ENCODE measurements around the gene TVP23B. TPM values are rescaled to one million over a fixed set of nuclear protein-coding genes. Genes with fewer than 3 reads are reported as not detected.
"Not testable (repeated sequence)": the region's sequence is repeated elsewhere in the genome, so short reads cannot be mapped to it uniquely, and the experiment has no call there.

The TVP23B gene
- total and polyA plus RNA-seq, 2 of the 13 experiments (the other 11 are each of a cell fraction or from before 2014, with no cell fraction given) = 45.1 to 66.5 TPM

DNA sequence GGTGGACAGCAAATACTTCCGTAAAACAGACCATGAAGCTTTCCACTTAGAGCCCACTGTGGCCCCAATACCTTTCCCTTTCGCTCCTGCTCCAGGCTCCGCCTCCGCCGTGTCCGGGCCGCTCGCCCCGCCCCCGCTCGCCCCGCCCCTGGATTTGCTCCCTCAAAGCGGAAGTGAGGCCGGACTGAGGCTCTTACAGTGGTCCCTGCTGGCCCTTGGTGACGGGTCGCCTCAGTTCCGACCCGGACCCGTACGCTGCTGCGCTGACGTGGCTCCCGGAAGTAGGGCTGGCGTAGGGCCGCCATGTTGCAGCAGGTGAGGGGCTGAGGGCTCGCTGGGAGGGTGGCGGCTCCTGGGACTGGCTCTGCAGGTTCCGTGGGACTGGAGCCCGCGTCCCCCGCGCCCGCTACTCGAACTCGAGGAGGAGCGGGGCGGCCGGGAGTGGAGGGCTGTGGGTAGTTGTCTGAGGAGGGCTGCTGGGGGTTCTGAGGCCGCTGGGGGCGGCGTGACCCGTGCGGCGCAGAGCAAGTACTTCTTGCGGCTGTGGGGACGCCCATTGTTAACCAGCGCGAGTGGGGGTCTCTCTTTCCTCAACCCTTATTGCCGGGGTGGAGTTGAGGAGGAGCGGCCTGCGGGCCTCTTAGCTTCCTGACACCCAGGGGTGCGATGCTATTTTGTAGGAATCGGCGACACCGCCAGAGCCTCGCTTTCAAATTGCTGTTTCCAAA, at the start of gene TVP23B (continued):
- peak; percentile 39; the same call in 1 of the 2 replicates for TF ChIP-seq SALL2 (CRISPR knock-in tag; IDR thresholded peaks at IDR 0.05)
- 0 out of 2 replicates have a peak, but pooled peaks have one; percentile 39 for TF ChIP-seq ETV6 (CRISPR knock-in tag; conservative IDR thresholded peaks at IDR 0.05)
- TF ChIP-seq, protein P1, sequence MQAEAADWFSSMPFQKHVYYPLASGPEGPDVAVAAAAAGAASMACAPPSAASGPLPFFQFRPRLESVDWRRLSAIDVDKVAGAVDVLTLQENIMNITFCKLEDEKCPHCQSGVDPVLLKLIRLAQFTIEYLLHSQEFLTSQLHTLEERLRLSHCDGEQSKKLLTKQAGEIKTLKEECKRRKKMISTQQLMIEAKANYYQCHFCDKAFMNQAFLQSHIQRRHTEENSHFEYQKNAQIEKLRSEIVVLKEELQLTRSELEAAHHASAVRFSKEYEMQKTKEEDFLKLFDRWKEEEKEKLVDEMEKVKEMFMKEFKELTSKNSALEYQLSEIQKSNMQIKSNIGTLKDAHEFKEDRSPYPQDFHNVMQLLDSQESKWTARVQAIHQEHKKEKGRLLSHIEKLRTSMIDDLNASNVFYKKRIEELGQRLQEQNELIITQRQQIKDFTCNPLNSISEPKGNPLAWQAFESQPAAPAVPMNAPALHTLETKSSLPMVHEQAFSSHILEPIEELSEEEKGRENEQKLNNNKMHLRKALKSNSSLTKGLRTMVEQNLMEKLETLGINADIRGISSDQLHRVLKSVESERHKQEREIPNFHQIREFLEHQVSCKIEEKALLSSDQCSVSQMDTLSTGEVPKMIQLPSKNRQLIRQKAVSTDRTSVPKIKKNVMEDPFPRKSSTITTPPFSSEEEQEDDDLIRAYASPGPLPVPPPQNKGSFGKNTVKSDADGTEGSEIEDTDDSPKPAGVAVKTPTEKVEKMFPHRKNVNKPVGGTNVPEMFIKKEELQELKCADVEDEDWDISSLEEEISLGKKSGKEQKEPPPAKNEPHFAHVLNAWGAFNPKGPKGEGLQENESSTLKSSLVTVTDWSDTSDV (CRISPR knock-in tag; IDR thresholded peaks at IDR 0.05) = 0 out of 2 replicates have a peak, but pooled peaks have one; percentile 28
- peak; percentile 83 for TF ChIP-seq YEATS2 (CRISPR knock-in tag; IDR thresholded peaks at IDR 0.05; ENCODE audit: borderline replicate concordance)
- TF ChIP-seq ZBTB38 (CRISPR knock-in tag; IDR thresholded peaks at IDR 0.05) = 0 out of 2 replicates have a peak, but pooled peaks have one; percentile 45
- TF ChIP-seq ZNF768 (CRISPR knock-in tag; IDR thresholded peaks at IDR 0.05) = peak; percentile 71; the same call in 1 of the 2 replicates
- TF ChIP-seq THAP11 (CRISPR knock-in tag; IDR thresholded peaks at IDR 0.05) = peak; percentile 94
- TF ChIP-seq SP4 (CRISPR knock-in tag; IDR thresholded peaks at IDR 0.05) = peak; percentile 59; the same call in 1 of the 2 replicates
- TF ChIP-seq ZNF12 (CRISPR knock-in tag; IDR thresholded peaks at IDR 0.05) = peak; percentile 19; the same call in 1 of the 2 replicates
- TF ChIP-seq ZNF331 (CRISPR knock-in tag; IDR thresholded peaks at IDR 0.05) = 0 out of 2 replicates have a peak, but pooled peaks have one; percentile 44
- peak; percentile 50; the same call in 1 of the 2 replicates for TF ChIP-seq ZNF441 (CRISPR knock-in tag; IDR thresholded peaks at IDR 0.05; ENCODE audit: borderline replicate concordance)
- peak; percentile 83 for TF ChIP-seq SPEN (CRISPR knock-in tag; IDR thresholded peaks at IDR 0.05; ENCODE audit: low read depth)
- TF ChIP-seq ELF1 (CRISPR knock-in tag; IDR thresholded peaks at IDR 0.05) = peak; percentile 95
- peak; percentile 72 for TF ChIP-seq ZFY (CRISPR knock-in tag; IDR thresholded peaks at IDR 0.05)
- TF ChIP-seq MAZ (IDR thresholded peaks at IDR 0.05; ENCODE audit: borderline replicate concordance, low read depth, low read length) = not testable (repeated sequence)
- TF ChIP-seq MAZ (CRISPR knock-in tag; IDR thresholded peaks at IDR 0.05; ENCODE audit: low read depth) = peak; percentile 61; the same call in 1 of the 2 replicates
- TF ChIP-seq, protein P2, sequence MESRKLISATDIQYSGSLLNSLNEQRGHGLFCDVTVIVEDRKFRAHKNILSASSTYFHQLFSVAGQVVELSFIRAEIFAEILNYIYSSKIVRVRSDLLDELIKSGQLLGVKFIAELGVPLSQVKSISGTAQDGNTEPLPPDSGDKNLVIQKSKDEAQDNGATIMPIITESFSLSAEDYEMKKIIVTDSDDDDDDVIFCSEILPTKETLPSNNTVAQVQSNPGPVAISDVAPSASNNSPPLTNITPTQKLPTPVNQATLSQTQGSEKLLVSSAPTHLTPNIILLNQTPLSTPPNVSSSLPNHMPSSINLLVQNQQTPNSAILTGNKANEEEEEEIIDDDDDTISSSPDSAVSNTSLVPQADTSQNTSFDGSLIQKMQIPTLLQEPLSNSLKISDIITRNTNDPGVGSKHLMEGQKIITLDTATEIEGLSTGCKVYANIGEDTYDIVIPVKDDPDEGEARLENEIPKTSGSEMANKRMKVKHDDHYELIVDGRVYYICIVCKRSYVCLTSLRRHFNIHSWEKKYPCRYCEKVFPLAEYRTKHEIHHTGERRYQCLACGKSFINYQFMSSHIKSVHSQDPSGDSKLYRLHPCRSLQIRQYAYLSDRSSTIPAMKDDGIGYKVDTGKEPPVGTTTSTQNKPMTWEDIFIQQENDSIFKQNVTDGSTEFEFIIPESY (CRISPR knock-in tag; IDR thresholded peaks at IDR 0.05) = 0 out of 2 replicates have a peak, but pooled peaks have one; percentile 14
- TF ChIP-seq RXRB (CRISPR knock-in tag; IDR thresholded peaks at IDR 0.05; ENCODE audit: borderline replicate concordance) = peak; percentile 54; the same call in 1 of the 2 replicates
- TF ChIP-seq GATAD1 (CRISPR knock-in tag; IDR thresholded peaks at IDR 0.05) = peak; percentile 91
- peak; percentile 56; the same call in 1 of the 2 replicates for TF ChIP-seq DR1 (CRISPR knock-in tag; IDR thresholded peaks at IDR 0.05)
- TF ChIP-seq POLR2G (IDR thresholded peaks at IDR 0.05; ENCODE audit: low read depth, low read length) = peak; percentile 70
